Spleen (tissue), 7 donors: ENCODE measurements around the gene CNPY4.

Experiments
- CTCF ChIP-seq, 11 experiments: fragments of 200-600 bp in 7 of 11; fragments of 450-650 bp in 4 of 11; sonication (generic) in 4 of 11; IDR thresholded peaks in 8 of 11; conservative IDR thresholded peaks in 3 of 11; 1 replicate in 7 of 11; 2 replicates in 4 of 11; pipeline versions ENCODE4 v1.4.0 to v1.8.0; 2016 to 2021; ENCODE audit warnings: antibody characterized with exemption in 11 of 11, inconsistent platforms in 4 of 11, mild to moderate bottlenecking in 1 of 11
- POLR2AphosphoS5 ChIP-seq, 3 donors: sonication (generic); formaldehyde crosslinking; IDR thresholded peaks; one replicate each; pipeline ENCODE4 v1.5.1; 2017; ENCODE audit warnings: antibody characterized with exemption in 3 of 3
- donor health status: DM: no; HTN: no; CAD: no; lungs with moderate emphysema.
- donor health status: DM: no; HTN: no; CAD: no.
- donor health status: DM: no; HTN: no; CAD: no.

GRCh38 chr7:100120733-100121036 is 1.3 kb downstream of the CNPY4 start:
- TF ChIP-seq POLR2AphosphoS5 (IDR thresholded peaks at IDR 0.05) (no peak), CTCF (IDR thresholded peaks at IDR 0.05 in 8 of 11, conservative IDR thresholded peaks at IDR 0.05 in 3 of 11) (no peak)
